HCT116 (cell line): ENCODE data around the gene SRGAP3. TPM values are rescaled to one million over a fixed set of nuclear protein-coding genes. Genes with fewer than 3 reads are reported as not detected.

Source experiments
- ATAC-seq: fragments of 200-7000 bp; cut with Tn5 transposase; 2 replicates; pipeline ENCODE4 v1.9.1; 2020; ENCODE audit warnings: mild to moderate bottlenecking, moderate library complexity
- BruUV-seq: library from RNA; stranded (reverse); fragments of 400-500 nt; replicated peaks from 2 replicates; lab custom pipeline; 2021; lab: Mats Ljungman, UMichigan
- CTCF ChIA-PET: fragments of 300-600 bp; sonication (Branson Sonifier 250); formaldehyde crosslinking; loops from one replicate; lab custom pipeline; 2021; ENCODE audit warnings: antibody characterized with exemption; lab: Charles Lee
- POLR2A ChIA-PET: fragments of 300-600, 350-600 bp; sonication (Branson Sonifier 250); formaldehyde crosslinking; loops from one replicate; lab custom pipeline; 2021; ENCODE audit warnings: antibody characterized with exemption; lab: Charles Lee
- RAD21 ChIA-PET, 2 experiments: fragments of 300-600 bp; sonication (Branson Sonifier 250); formaldehyde crosslinking; loops; one replicate each; lab custom pipeline; 2023; ENCODE audit warnings: low total read pairs in 2 of 2; ENCODE audit not compliant: uncharacterized antibody in 2 of 2, unreplicated experiment in 2 of 2, low non-redundant PET in 1 of 2; lab: Charles Lee
- DNase-seq: peaks from one replicate; pipeline ENCODE4 v3.0.0-alpha.2; 2010; ENCODE audit warnings: low read depth, low spot score
- H2AFZ ChIP-seq: fragments of 200-600 bp; shearing (Covaris generic), sonication (generic); 2 replicates; pipeline ENCODE4 v1.6.1; 2017; ENCODE audit warnings: low read depth, mixed run types, mixed read lengths, antibody characterized with exemption, low read length; ENCODE audit not compliant: poor library complexity, severe bottlenecking
- H3K27ac ChIP-seq: 2 replicates; pipeline ENCODE4 v1.5.1; 2012; ENCODE audit warnings: low read depth, low read length
- H3K27me3 ChIP-seq: fragments of 200-600 bp; sonication (generic); 2 replicates; pipeline ENCODE4 v1.6.1; 2016; ENCODE audit warnings: mixed run types, low read length, mixed read lengths; ENCODE audit not compliant: insufficient read depth
- H3K36me3 ChIP-seq, 2 experiments: fragments of 200-500 bp in 1 of 2; fragments of 200-600 bp in 1 of 2; sonication (Bioruptor generic) in 1 of 2; sonication (generic) in 1 of 2; 2 replicates each; pipeline versions ENCODE4 v1.5.1 to v1.6.1; 2014 to 2016; ENCODE audit warnings: low read length in 2 of 2, inconsistent platforms in 1 of 2, mixed read lengths in 1 of 2, mixed run types in 1 of 2; ENCODE audit not compliant: insufficient read depth in 2 of 2, control insufficient read depth in 1 of 2
- H3K4me1 ChIP-seq, 2 experiments: fragments of 200-600 bp in 1 of 2; sonication (generic) in 1 of 2; 2 replicates each; pipeline versions ENCODE4 v1.5.1 to v1.6.1; 2012 to 2017; ENCODE audit warnings: low read length in 2 of 2, inconsistent platforms in 1 of 2, mild to moderate bottlenecking in 1 of 2, mixed read lengths in 1 of 2, mixed run types in 1 of 2, moderate library complexity in 1 of 2; ENCODE audit not compliant: insufficient read depth in 2 of 2, control insufficient read depth in 1 of 2
- H3K4me2 ChIP-seq: fragments of 200-600 bp; sonication (generic); 2 replicates; pipeline ENCODE4 v1.6.1; 2017; ENCODE audit warnings: mixed run types, low read length, mixed read lengths
- H3K4me3 ChIP-seq, 2 experiments: fragments of 200-600 bp in 1 of 2; sonication (generic) in 1 of 2; replicated peaks in 1 of 2; 2 replicates each; pipeline ENCODE4 v1.5.1; 2011 to 2016; ENCODE audit warnings: low read length in 2 of 2, control low read depth in 1 of 2, low read depth in 1 of 2, mild to moderate bottlenecking in 1 of 2, mixed read lengths in 1 of 2, mixed run types in 1 of 2
- H3K79me2 ChIP-seq: fragments of 200-600 bp; sonication (generic); 2 replicates; pipeline ENCODE4 v1.6.1; 2017; ENCODE audit warnings: mild to moderate bottlenecking, mixed run types, low read length, moderate library complexity, mixed read lengths; ENCODE audit not compliant: insufficient read depth
- H3K9ac ChIP-seq: fragments of 200-600 bp; sonication (generic); 2 replicates; pipeline ENCODE4 v1.6.1; 2016; ENCODE audit warnings: low read length, mixed read lengths
- H3K9me2 ChIP-seq: fragments of 200-600 bp; sonication (generic), shearing (Covaris generic); 2 replicates; pipeline ENCODE4 v1.6.1; 2017; ENCODE audit warnings: mixed run types, mild to moderate bottlenecking, moderate library complexity; ENCODE audit not compliant: insufficient read depth
- H3K9me3 ChIP-seq, 2 experiments: fragments of 200-500 bp in 1 of 2; fragments of 200-600 bp in 1 of 2; sonication (Bioruptor generic) in 1 of 2; sonication (generic) in 1 of 2; 2 replicates each; pipeline ENCODE4 v1.6.1; 2014 to 2017; ENCODE audit warnings: low read length in 2 of 2, mixed read lengths in 2 of 2, inconsistent platforms in 1 of 2, low read depth in 1 of 2, mild to moderate bottlenecking in 1 of 2, mixed run types in 1 of 2, moderate library complexity in 1 of 2; ENCODE audit not compliant: control insufficient read depth in 1 of 2, insufficient read depth in 1 of 2
- H4K20me1 ChIP-seq: fragments of 200-600 bp; sonication (generic), shearing (Covaris generic); 2 replicates; pipeline ENCODE4 v1.6.1; 2017; ENCODE audit warnings: mixed run types, mild to moderate bottlenecking, moderate library complexity; ENCODE audit not compliant: insufficient read depth
- CBX3 ChIP-seq: IDR thresholded peaks from 2 replicates; pipeline ENCODE4 v1.6.1; 2012; ENCODE audit warnings: low read depth
- CEBPB ChIP-seq: IDR thresholded peaks from 2 replicates; pipeline ENCODE4 v1.6.1; 2012; ENCODE audit warnings: low read depth
- EGR1 ChIP-seq: IDR thresholded peaks from 2 replicates; pipeline ENCODE4 v1.6.1; 2012; ENCODE audit warnings: low read depth
- ELF1 ChIP-seq: IDR thresholded peaks from 2 replicates; pipeline ENCODE4 v1.6.1; 2012; ENCODE audit warnings: low read depth, borderline replicate concordance
- EZH2 ChIP-seq: fragments of 200-600 bp; sonication (generic); IDR thresholded peaks from 2 replicates; pipeline ENCODE4 v1.6.1; 2017; ENCODE audit warnings: antibody characterized with exemption, mixed run types
- EZH2phosphoT487 ChIP-seq: fragments of 200-600 bp; IDR thresholded peaks from 2 replicates; pipeline ENCODE4 v1.6.1; 2018; ENCODE audit warnings: antibody characterized with exemption, borderline replicate concordance
- FOSL1 ChIP-seq: IDR thresholded peaks from 2 replicates; pipeline ENCODE4 v1.6.1; 2012; ENCODE audit warnings: low read depth
- JUND ChIP-seq: IDR thresholded peaks from 2 replicates; pipeline ENCODE4 v1.6.1; 2012
- MAX ChIP-seq: IDR thresholded peaks from 2 replicates; pipeline ENCODE4 v1.6.1; 2012
- RAD21 ChIP-seq: IDR thresholded peaks from 2 replicates; pipeline ENCODE4 v1.6.1; 2012; ENCODE audit warnings: low read depth, mild to moderate bottlenecking
- SIN3A ChIP-seq: IDR thresholded peaks from 2 replicates; pipeline ENCODE4 v1.6.1; 2012; ENCODE audit warnings: low read depth
- SP1 ChIP-seq: IDR thresholded peaks from 2 replicates; pipeline ENCODE4 v1.6.1; 2012; ENCODE audit warnings: low read depth
- SRF ChIP-seq: IDR thresholded peaks from 2 replicates; pipeline ENCODE4 v1.6.1; 2012; ENCODE audit warnings: low read depth
- TCF7L2 ChIP-seq: IDR thresholded peaks from 2 replicates; pipeline ENCODE4 v1.7.0; 2011; ENCODE audit warnings: borderline replicate concordance, inconsistent platforms; ENCODE audit not compliant: insufficient read depth, insufficient read length; ENCODE audit errors: extremely low read depth
- YY1 ChIP-seq: IDR thresholded peaks from 2 replicates; pipeline ENCODE4 v1.6.1; 2011; ENCODE audit warnings: low read length, low read depth, moderate library complexity, mild to moderate bottlenecking; ENCODE audit not compliant: insufficient replicate concordance; ENCODE audit errors: extremely low read depth
- ZBTB33 ChIP-seq: IDR thresholded peaks from 2 replicates; pipeline ENCODE4 v1.6.1; 2011; ENCODE audit warnings: mild to moderate bottlenecking, low read length, moderate library complexity; ENCODE audit not compliant: insufficient replicate concordance; ENCODE audit errors: extremely low read depth
- intact Hi-C: fragments of 100-400 bp; cut with micrococcal nuclease; formaldehyde crosslinking; loops from 2 replicates; pipeline ENCODE4 v1.10.0; 2022
- total RNA-seq: library from RNA; stranded (reverse); gene quantifications from one replicate; pipeline ENCODE4 v1.2.1, GENCODE V29; 2021; ENCODE audit not compliant: unreplicated experiment
- TF ChIP-seq, protein P1 (sequence below): IDR thresholded peaks from 2 replicates; pipeline ENCODE4 v1.6.1; 2012
- TF ChIP-seq, protein P2 (sequence below), 3 experiments: fragments of 200-600 bp in 1 of 3; sonication (generic) in 1 of 3; IDR thresholded peaks in 2 of 3; conservative IDR thresholded peaks in 1 of 3; 2 replicates each; pipeline ENCODE4 v1.5.1; 2012 to 2017; ENCODE audit warnings: low read depth in 2 of 3, low read length in 2 of 3, antibody characterized with exemption in 1 of 3, borderline replicate concordance in 1 of 3, control low read depth in 1 of 3, mild to moderate bottlenecking in 1 of 3, mixed read lengths in 1 of 3, mixed run types in 1 of 3, moderate library complexity in 1 of 3; ENCODE audit not compliant: insufficient read depth in 1 of 3

Gene SRGAP3
- total RNA-seq, 1 experiment from 2014 or later, result 8.3 TPM

DNA sequence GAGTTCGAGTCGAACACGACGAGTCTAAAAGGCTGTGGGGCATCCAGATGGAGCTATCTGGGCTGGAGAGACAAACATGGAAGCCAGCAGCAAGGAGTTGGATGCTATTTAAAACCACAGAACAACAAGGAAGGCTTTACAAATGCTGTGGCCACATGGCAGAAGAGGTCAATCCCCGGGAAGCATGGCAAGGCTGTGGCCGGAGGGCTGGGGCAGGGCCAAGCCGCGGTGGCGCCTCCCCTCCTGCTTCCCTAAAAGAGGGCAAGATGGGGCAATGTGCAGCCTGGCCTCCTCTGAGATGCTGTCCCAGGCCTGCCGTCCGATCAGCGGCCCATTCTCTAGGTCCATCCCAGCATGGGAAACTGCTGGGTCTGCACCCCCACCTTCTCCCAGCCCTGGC, 139.1 kb downstream of the SRGAP3 start:
- Histone ChIP-seq H3K79me2 (no peaks in the 10 kb centered on the region), H2AFZ (no peak overlapping the region), H3K36me3 (no peaks in the 10 kb centered on the region), H3K4me1 (no peaks in the 10 kb centered on the region), H3K4me3 (no peak overlapping the region), H3K9me2 (no peaks in the 10 kb centered on the region), H3K27ac (no peak overlapping the region), H3K27me3 (no peaks in the 10 kb centered on the region), H4K20me1 (no peaks in the 10 kb centered on the region), H3K9ac (no peak overlapping the region), H3K4me2 (no peak overlapping the region), H3K9me3 (no peaks in the 10 kb centered on the region)
- TF ChIP-seq TCF7L2, result no peak
- TF ChIP-seq SP1, result no peak
- TF ChIP-seq EGR1, result no peak
- TF ChIP-seq, protein P1, sequence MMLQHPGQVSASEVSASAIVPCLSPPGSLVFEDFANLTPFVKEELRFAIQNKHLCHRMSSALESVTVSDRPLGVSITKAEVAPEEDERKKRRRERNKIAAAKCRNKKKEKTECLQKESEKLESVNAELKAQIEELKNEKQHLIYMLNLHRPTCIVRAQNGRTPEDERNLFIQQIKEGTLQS, result no peak
- TF ChIP-seq SRF, result no peak
- no peak for TF ChIP-seq ZBTB33
- no peak for TF ChIP-seq CBX3
- TF ChIP-seq YY1, result no peak
- TF ChIP-seq, protein P2, sequence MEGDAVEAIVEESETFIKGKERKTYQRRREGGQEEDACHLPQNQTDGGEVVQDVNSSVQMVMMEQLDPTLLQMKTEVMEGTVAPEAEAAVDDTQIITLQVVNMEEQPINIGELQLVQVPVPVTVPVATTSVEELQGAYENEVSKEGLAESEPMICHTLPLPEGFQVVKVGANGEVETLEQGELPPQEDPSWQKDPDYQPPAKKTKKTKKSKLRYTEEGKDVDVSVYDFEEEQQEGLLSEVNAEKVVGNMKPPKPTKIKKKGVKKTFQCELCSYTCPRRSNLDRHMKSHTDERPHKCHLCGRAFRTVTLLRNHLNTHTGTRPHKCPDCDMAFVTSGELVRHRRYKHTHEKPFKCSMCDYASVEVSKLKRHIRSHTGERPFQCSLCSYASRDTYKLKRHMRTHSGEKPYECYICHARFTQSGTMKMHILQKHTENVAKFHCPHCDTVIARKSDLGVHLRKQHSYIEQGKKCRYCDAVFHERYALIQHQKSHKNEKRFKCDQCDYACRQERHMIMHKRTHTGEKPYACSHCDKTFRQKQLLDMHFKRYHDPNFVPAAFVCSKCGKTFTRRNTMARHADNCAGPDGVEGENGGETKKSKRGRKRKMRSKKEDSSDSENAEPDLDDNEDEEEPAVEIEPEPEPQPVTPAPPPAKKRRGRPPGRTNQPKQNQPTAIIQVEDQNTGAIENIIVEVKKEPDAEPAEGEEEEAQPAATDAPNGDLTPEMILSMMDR (IDR thresholded peaks at IDR 0.05 in 2 of 3, conservative IDR thresholded peaks at IDR 0.05 in 1 of 3; ENCODE audit: borderline replicate concordance in 1 of 3, insufficient read depth in 1 of 3, low read depth in 2 of 3, low read length in 2 of 3), result no peak
- no peak for TF ChIP-seq EZH2phosphoT487
- no peak for TF ChIP-seq SIN3A
- TF ChIP-seq ELF1, result no peak
- no peak for TF ChIP-seq CEBPB
- TF ChIP-seq RAD21, result no peak
- no peak for TF ChIP-seq FOSL1
- TF ChIP-seq JUND, result no peak
- TF ChIP-seq EZH2, result no peak
- no peak for TF ChIP-seq MAX
- DNase-seq, result no peak
- ChIA-PET RAD21 (no interaction called here), POLR2A (no interaction called here), CTCF (no interaction called here)
- no peak for ATAC-seq
- intact Hi-C loops, result no loop called here
- BruUV-seq, result no TSS peak
